Neutrophil (primary cell): ENCODE data around the gene BCAN.

Experiments used
- H3K27ac ChIP-seq: fragments of 200-600 bp; sonication (generic); 2 replicates; pipeline ENCODE4 v1.5.1; 2016; ENCODE audit warnings: mild to moderate bottlenecking, moderate library complexity
- H3K27me3 ChIP-seq: fragments of 200-600 bp; sonication (generic); 2 replicates; pipeline ENCODE4 v1.6.0; 2016; ENCODE audit warnings: mild to moderate bottlenecking
- H3K36me3 ChIP-seq: fragments of 200-600 bp; sonication (generic); 2 replicates; pipeline ENCODE4 v1.5.1; 2017
- H3K4me1 ChIP-seq, 2 experiments: fragments of 200-600 bp in 1 of 2; sonication (generic) in 1 of 2; 1 replicate in 1 of 2; 2 replicates in 1 of 2; pipeline versions ENCODE4 v1.5.1 to v1.6.1; 2013 to 2016; ENCODE audit warnings: low read depth in 1 of 2, low read length in 1 of 2, mild to moderate bottlenecking in 1 of 2, moderate library complexity in 1 of 2; ENCODE audit not compliant: control insufficient read depth in 1 of 2, insufficient read depth in 1 of 2
- H3K4me3 ChIP-seq, 2 experiments: fragments of 200-600 bp in 1 of 2; sonication (generic) in 1 of 2; 1 replicate in 1 of 2; 2 replicates in 1 of 2; pipeline ENCODE4 v1.5.1; 2013 to 2016; ENCODE audit warnings: low read depth in 1 of 2, low read length in 1 of 2, mild to moderate bottlenecking in 1 of 2, moderate library complexity in 1 of 2
- H3K9me3 ChIP-seq: fragments of 200-600 bp; sonication (generic); 2 replicates; pipeline ENCODE4 v1.5.1; 2016
- CTCF ChIP-seq: fragments of 200-600 bp; sonication (generic); IDR thresholded peaks from 2 replicates; pipeline ENCODE4 v1.5.1; 2016; ENCODE audit warnings: antibody characterized with exemption

Gene BCAN

DNA sequence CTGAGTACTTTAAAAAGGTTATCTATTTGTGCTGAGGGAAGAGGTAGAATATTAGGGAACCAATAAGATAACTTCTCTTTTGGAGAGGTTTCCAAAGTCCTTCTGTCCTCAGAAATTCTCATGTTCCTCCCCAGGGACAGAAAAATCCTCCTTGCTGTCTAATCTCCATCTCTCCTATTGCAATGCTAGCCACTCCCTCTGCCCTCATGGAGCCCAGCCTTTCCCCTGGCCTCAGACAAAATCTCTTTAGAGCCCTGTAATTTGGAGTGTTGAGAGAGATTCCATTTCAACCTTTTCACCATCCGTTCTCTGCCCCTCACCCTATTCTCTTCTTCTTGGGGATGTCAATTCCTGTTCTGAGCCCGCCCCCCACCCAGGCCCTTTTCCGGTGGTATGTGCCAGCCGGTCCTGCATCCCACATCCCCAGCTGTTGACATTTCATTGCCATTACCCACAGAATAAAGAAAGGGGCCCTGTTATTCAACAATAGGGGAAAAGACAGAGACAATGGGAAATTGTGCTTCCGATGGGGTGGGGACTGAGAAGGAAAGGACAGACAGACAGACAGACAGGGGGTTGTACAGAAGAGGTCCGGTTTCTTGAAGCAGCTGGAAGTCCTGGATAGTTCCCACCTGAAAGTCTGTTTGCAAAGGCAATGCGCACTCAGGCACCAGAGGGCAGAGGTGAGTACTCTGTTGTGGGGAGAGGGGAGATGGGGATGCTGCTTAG lies 22.9 kb upstream of the BCAN start, which contains the start of gene HAPLN2:
Gene HAPLN2 (plus strand): TSS at position 563 of the 729 bp plus-strand sequence. CDS start 4,076 bp downstream, outside the sequence.
- Histone ChIP-seq H3K27me3 (peaks cover 96% of the 10 kb centered on the region), H3K4me1 (no peaks in the 10 kb centered on the region), H3K4me3 (no peak within 1 kb of the TSS), H3K36me3 (no peaks in the 10 kb centered on the region), H3K9me3 (no peaks in the 10 kb centered on the region), H3K27ac (no peak within 1 kb of the TSS)
- TF ChIP-seq CTCF = no peak

GRCh38 chr1:156619582-156619955 lies 22.3 kb upstream of the BCAN start:
- H3K4me3 ChIP-seq = no peak overlapping the region
- TF ChIP-seq CTCF = no peak
- H3K27ac ChIP-seq = no peak overlapping the region
- no peaks in the 10 kb centered on the region for H3K9me3 ChIP-seq
- H3K36me3 ChIP-seq = no peaks in the 10 kb centered on the region
- peaks cover 97% of the 10 kb centered on the region for H3K27me3 ChIP-seq
- H3K4me1 ChIP-seq = peaks cover 0 to 5% of the 10 kb centered on the region in 2 experiments

DNA sequence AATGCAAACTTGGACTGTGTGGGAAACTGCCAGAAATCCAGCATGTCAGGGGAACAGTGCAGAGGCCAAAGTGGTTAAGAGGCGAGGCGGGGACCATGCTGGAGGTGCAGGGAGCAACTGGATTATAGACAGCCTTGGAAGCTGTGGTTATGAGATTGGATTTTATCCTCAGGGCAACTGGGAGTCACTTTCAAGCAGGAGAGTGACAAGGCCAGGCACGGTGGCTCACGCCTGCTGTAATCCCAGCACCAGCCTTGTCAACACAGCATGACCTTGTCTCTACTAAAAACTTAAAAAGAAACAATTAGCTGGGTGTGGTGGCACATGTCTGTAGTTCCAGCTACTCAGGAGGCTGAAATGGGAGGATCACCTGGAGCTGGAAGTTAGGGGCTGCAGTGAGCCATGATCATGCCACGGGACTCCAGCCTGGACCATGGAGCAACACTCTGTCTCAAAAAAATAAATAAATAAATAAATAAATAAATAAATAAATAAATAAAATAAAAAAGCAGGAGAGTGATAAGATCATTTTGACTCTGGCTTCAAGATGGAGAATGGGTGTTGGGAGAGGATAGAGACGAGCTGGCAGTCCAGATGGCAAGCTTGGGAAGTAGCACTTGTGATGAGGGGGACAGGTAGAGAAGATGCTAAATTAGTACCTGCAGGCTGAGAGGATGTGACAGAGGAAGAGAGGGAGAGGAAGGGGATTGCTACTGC lies 19.2 kb upstream of the BCAN start:
- no peak overlapping the region for H3K4me3 ChIP-seq
- H3K4me1 ChIP-seq = peaks cover 0 to 14% of the 10 kb centered on the region in 2 experiments
- no peaks in the 10 kb centered on the region for H3K9me3 ChIP-seq
- no peaks in the 10 kb centered on the region for H3K36me3 ChIP-seq
- TF ChIP-seq CTCF = no peak
- H3K27ac ChIP-seq = no peak overlapping the region
- H3K27me3 ChIP-seq = peaks cover 97% of the 10 kb centered on the region

DNA sequence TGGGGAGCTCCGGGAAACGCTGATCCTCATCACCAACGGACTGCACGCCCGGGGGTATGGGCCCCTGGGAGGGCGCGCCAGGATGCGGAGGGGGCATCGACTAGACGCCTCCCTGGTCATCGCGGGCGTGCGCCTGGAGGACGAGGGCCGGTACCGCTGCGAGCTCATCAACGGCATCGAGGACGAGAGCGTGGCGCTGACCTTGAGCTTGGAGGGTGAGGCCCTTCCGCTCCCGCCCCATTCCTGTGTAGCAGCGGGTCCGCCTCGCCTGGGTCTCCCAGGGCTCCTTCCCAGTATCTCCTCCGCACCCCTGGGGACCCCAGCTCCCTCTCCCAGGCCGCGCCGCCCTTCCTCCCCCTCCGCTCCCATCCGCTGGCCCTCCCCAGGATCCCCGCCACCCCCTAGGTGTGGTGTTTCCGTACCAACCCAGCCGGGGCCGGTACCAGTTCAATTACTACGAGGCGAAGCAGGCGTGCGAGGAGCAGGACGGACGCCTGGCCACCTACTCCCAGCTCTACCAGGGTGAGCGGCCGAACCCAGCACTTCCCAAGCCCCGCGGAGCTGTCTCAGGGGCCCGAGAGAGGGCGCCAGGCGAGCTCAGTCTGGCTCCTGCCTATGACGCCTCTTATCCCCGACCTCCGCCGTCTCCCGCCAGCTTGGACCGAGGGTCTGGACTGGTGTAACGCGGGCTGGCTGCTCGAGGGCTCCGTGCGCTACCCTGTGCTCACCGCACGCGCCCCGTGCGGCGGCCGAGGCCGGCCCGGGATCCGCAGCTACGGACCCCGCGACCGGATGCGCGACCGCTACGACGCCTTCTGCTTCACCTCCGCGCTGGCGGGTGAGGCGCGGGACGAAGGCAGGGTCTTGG lies 17.7 kb upstream of the BCAN start:
- no peak for TF ChIP-seq CTCF
- no peak overlapping the region for H3K27ac ChIP-seq
- H3K9me3 ChIP-seq = no peaks in the 10 kb centered on the region
- H3K36me3 ChIP-seq = no peaks in the 10 kb centered on the region
- H3K4me1 ChIP-seq = peaks cover 0 to 14% of the 10 kb centered on the region in 2 experiments
- H3K27me3 ChIP-seq = peaks cover 100% of the 10 kb centered on the region
- no peak overlapping the region for H3K4me3 ChIP-seq

GRCh38 chr1:156624814-156625435 lies 17.0 kb upstream of the BCAN start:
- Histone ChIP-seq H3K4me3 (no peak overlapping the region), H3K27ac (no peak overlapping the region), H3K9me3 (no peaks in the 10 kb centered on the region), H3K4me1 (peaks cover 0 to 14% of the 10 kb centered on the region in 2 experiments), H3K36me3 (no peaks in the 10 kb centered on the region), H3K27me3 (peaks cover 100% of the 10 kb centered on the region)
- no peak for TF ChIP-seq CTCF
